ENCODE data around the gene TRIM61. TPM values are rescaled to one million over a fixed set of nuclear protein-coding genes. Genes with fewer than 3 reads are reported as not detected.

TRIM61 gene
- total and polyA plus RNA-seq, 9 of the 15 experiments (the other 6 are each of a cell fraction or from before 2014, with no cell fraction given) = 0.07 to 0.92 (median 0.42) TPM

GRCh38 chr4:164959896-164960295, 17.6 kb downstream of the TRIM61 start:
- Histone ChIP-seq H3K27me3 (ENCODE audit: control insufficient read depth in 2 of 2, insufficient read depth in 2 of 2, low read length in 2 of 2) (peaks cover 2 to 8% of the 10 kb centered on the region in 2 experiments; a peak in 2 of 5 replicates), H4K20me1 (replicated peaks; ENCODE audit: control insufficient read depth, insufficient read depth, low read length) (no peaks in the 10 kb centered on the region), H3K4me3 (no peak overlapping the region), H3K27ac (ENCODE audit: extremely low read depth, low read depth, low read length) (no peak overlapping the region), H3K9ac (ENCODE audit: insufficient read depth in 1 of 2, low read depth in 2 of 2, low read length in 2 of 2) (no peak overlapping the region), H3K9me3 (replicated peaks; ENCODE audit: control insufficient read depth, insufficient read depth, low read depth, low read length) (no peaks in the 10 kb centered on the region), H3K79me2 (ENCODE audit: control insufficient read depth, insufficient read depth, low read length) (no peaks in the 10 kb centered on the region), H3K36me3 (ENCODE audit: control insufficient read depth, insufficient read depth, low read length) (no peaks in the 10 kb centered on the region), H2AFZ (ENCODE audit: low read depth, low read length) (no peak overlapping the region), H3K4me1 (replicated peaks in 1 of 2; ENCODE audit: control insufficient read depth in 2 of 2, insufficient read depth in 2 of 2, low read length in 2 of 2) (peaks cover 0 to 8% of the 10 kb centered on the region in 2 experiments; a peak in 2 of 5 replicates), H3K4me2 (ENCODE audit: insufficient read depth, low read length) (no peak overlapping the region), H3K9me1 (ENCODE audit: control insufficient read depth, insufficient read depth, low read length) (no peaks in the 10 kb centered on the region)
- no TSS peak for BruUV-seq (replicated peaks)
- CTCF ChIA-PET (ENCODE audit: low intra/inter-chr PET ratio) = no interaction called here
- FAIRE-seq (no peak), ATAC-seq (no peak), DNase-seq (ENCODE audit: extremely low read depth in 1 of 4, low spot score in 3 of 4) (no peak)
- intact Hi-C loops (cut with micrococcal nuclease) (no loop called here), in situ Hi-C loops (cut with MboI) (no loop called here)
- POLR2A ChIA-PET = no interaction called here
- WGBS (ENCODE audit: insufficient coverage, low coverage, missing lambda C conversion rate) = 0% methylated on average over 2 of the region's 2 CpGs
- no peak for TF ChIP-seq BCOR (IDR thresholded peaks at IDR 0.05)
- TF ChIP-seq MEIS2 (IDR thresholded peaks at IDR 0.05; ENCODE audit: partially characterized antibody) = no peak
- TF ChIP-seq ZNF699 (CRISPR knock-in tag; IDR thresholded peaks at IDR 0.05; ENCODE audit: insufficient replicate concordance) = no peak
- no peak for TF ChIP-seq CLOCK (CRISPR knock-in tag; IDR thresholded peaks at IDR 0.05; ENCODE audit: borderline replicate concordance)
- TF ChIP-seq MXD1 (CRISPR knock-in tag; IDR thresholded peaks at IDR 0.05; ENCODE audit: borderline replicate concordance, poor library complexity, severe bottlenecking) = no peak
- no peak for TF ChIP-seq NFXL1 (CRISPR knock-in tag; IDR thresholded peaks at IDR 0.05)
- no peak for TF ChIP-seq MAFF (IDR thresholded peaks at IDR 0.05; ENCODE audit: low read length)
- TF ChIP-seq ZNF766 (CRISPR knock-in tag; conservative IDR thresholded peaks at IDR 0.05) = no peak
- no peak for TF ChIP-seq POU5F1 (IDR thresholded peaks at IDR 0.05; ENCODE audit: borderline replicate concordance, low read depth, low read length, partially characterized antibody)
- TF ChIP-seq BRCA1 (IDR thresholded peaks at IDR 0.05) = no peak
- no peak for TF ChIP-seq BRCA1 (CRISPR knock-in tag; IDR thresholded peaks at IDR 0.05)
- no peak for TF ChIP-seq ZNF121 (CRISPR knock-in tag; conservative IDR thresholded peaks at IDR 0.05)

Data from K562 (cell line).